ENCODE results near the gene ZCCHC7.

DNA sequence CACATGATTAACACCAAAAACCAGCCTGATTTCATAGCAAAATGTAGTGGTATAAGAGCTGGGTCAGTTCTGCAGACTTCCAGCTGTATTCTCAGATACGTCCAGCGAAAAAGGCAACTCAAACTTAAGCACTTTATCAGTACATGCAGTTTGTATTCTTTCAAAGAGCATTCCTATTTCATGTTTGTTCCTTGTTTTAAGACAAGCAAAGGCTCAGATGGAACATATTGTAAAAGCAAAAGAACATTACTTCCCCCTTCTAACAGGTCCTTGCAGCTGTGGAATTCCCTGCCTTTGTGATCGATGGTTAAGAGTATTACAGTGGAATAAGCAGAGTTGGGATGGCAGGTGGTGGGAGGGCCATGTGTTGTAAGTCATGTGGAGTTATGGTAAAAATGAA, 215.8 kb downstream of the ZCCHC7 start:
- TF ChIP-seq, protein P1, sequence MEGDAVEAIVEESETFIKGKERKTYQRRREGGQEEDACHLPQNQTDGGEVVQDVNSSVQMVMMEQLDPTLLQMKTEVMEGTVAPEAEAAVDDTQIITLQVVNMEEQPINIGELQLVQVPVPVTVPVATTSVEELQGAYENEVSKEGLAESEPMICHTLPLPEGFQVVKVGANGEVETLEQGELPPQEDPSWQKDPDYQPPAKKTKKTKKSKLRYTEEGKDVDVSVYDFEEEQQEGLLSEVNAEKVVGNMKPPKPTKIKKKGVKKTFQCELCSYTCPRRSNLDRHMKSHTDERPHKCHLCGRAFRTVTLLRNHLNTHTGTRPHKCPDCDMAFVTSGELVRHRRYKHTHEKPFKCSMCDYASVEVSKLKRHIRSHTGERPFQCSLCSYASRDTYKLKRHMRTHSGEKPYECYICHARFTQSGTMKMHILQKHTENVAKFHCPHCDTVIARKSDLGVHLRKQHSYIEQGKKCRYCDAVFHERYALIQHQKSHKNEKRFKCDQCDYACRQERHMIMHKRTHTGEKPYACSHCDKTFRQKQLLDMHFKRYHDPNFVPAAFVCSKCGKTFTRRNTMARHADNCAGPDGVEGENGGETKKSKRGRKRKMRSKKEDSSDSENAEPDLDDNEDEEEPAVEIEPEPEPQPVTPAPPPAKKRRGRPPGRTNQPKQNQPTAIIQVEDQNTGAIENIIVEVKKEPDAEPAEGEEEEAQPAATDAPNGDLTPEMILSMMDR (IDR thresholded peaks at IDR 0.05; ENCODE audit: insufficient read depth, low read length): no peak
- TF ChIP-seq POLR2AphosphoS5 (IDR thresholded peaks at IDR 0.05; ENCODE audit: low read depth): no peak

Measured in HL-60 (cell line).